GM19238 (cell line): Measurements from ENCODE around the gene VPS13D.
"Not testable (repeated sequence)": the region's sequence is repeated elsewhere in the genome, so short reads cannot be mapped to it uniquely, and the experiment has no call there.

ENCODE experiments used
- DNase-seq: peaks from one replicate; pipeline ENCODE4 v3.0.0; 2011; ENCODE audit warnings: low spot score; ENCODE audit not compliant: insufficient read length

Gene VPS13D

GRCh38 chr1:12467570-12468286 lies 237.9 kb downstream of the VPS13D start:
- no peak for DNase-seq

GRCh38 chr1:12468323-12468722 lies 238.5 kb downstream of the VPS13D start:
- no peak for DNase-seq

- DNase-seq: no peak
These were observed 239.7 kb downstream of the VPS13D start for GRCh38 chr1:12469493-12469892.

GRCh38 chr1:12469990-12470389 lies 240.2 kb downstream of the VPS13D start:
- no peak for DNase-seq

- DNase-seq: not testable (repeated sequence)
These were observed 241.1 kb downstream of the VPS13D start for GRCh38 chr1:12470916-12471315.

- DNase-seq: no peak
These were observed 242.4 kb downstream of the VPS13D start for GRCh38 chr1:12472156-12472797.

GRCh38 chr1:12472798-12473551 lies 243.1 kb downstream of the VPS13D start:
- DNase-seq: peak; percentile 39

- DNase-seq: no peak
These were observed 243.9 kb downstream of the VPS13D start for GRCh38 chr1:12473596-12474362.

GRCh38 chr1:12475101-12475500 lies 245.3 kb downstream of the VPS13D start:
- DNase-seq: no peak

GRCh38 chr1:12475530-12475934 lies 245.7 kb downstream of the VPS13D start:
- DNase-seq: no peak

GRCh38 chr1:12475947-12476346 lies 246.1 kb downstream of the VPS13D start:
- DNase-seq: no peak

GRCh38 chr1:12477314-12477713 lies 247.5 kb downstream of the VPS13D start:
- no peak for DNase-seq

- no peak for DNase-seq
These were observed 248.2 kb downstream of the VPS13D start for GRCh38 chr1:12477936-12478611.

GRCh38 chr1:12478612-12478985 lies 248.8 kb downstream of the VPS13D start:
- no peak for DNase-seq

- DNase-seq: no peak
These were observed 249.5 kb downstream of the VPS13D start for GRCh38 chr1:12479311-12479710.

- no peak for DNase-seq
These were observed 250.2 kb downstream of the VPS13D start for GRCh38 chr1:12480041-12480440.

- DNase-seq: no peak
These were observed 251.0 kb downstream of the VPS13D start for GRCh38 chr1:12480748-12481362.

- no peak for DNase-seq
These were observed 252.1 kb downstream of the VPS13D start for GRCh38 chr1:12481928-12482327.

GRCh38 chr1:12482988-12483387 lies 253.2 kb downstream of the VPS13D start:
- no peak for DNase-seq

- no peak for DNase-seq
These were observed 255.6 kb downstream of the VPS13D start for GRCh38 chr1:12485231-12486058.
